Loucy (cell line): ENCODE results near the gene CGB2.

ENCODE experiments used
- CTCF ChIP-seq: fragments of 200-600 bp; sonication (generic); conservative IDR thresholded peaks from 2 replicates; pipeline ENCODE4 v1.5.1; 2014; ENCODE audit warnings: mild to moderate bottlenecking, antibody characterized with exemption, low read length
- EZH2phosphoT487 ChIP-seq: fragments of 200-600 bp; IDR thresholded peaks from 2 replicates; pipeline ENCODE4 v1.6.1; 2018; ENCODE audit warnings: antibody characterized with exemption, mild to moderate bottlenecking, moderate library complexity, borderline replicate concordance

GRCh38 chr19:49014870-49015255, 16.8 kb upstream of the CGB2 start:
- TF ChIP-seq CTCF (no peak), EZH2phosphoT487 (no peak)
